Neutrophil (primary cell): Measurements from ENCODE around the gene OR51B2.

ENCODE experiments used
- H3K27ac ChIP-seq: fragments of 200-600 bp; sonication (generic); 2 replicates; pipeline ENCODE4 v1.5.1; 2016; ENCODE audit warnings: mild to moderate bottlenecking, moderate library complexity
- H3K27me3 ChIP-seq: fragments of 200-600 bp; sonication (generic); 2 replicates; pipeline ENCODE4 v1.6.0; 2016; ENCODE audit warnings: mild to moderate bottlenecking
- H3K36me3 ChIP-seq: fragments of 200-600 bp; sonication (generic); 2 replicates; pipeline ENCODE4 v1.5.1; 2017
- H3K4me1 ChIP-seq, 2 experiments: fragments of 200-600 bp in 1 of 2; sonication (generic) in 1 of 2; 1 replicate in 1 of 2; 2 replicates in 1 of 2; pipeline versions ENCODE4 v1.5.1 to v1.6.1; 2013 to 2016; ENCODE audit warnings: low read depth in 1 of 2, low read length in 1 of 2, mild to moderate bottlenecking in 1 of 2, moderate library complexity in 1 of 2; ENCODE audit not compliant: control insufficient read depth in 1 of 2, insufficient read depth in 1 of 2
- H3K4me3 ChIP-seq, 2 experiments: fragments of 200-600 bp in 1 of 2; sonication (generic) in 1 of 2; 1 replicate in 1 of 2; 2 replicates in 1 of 2; pipeline ENCODE4 v1.5.1; 2013 to 2016; ENCODE audit warnings: low read depth in 1 of 2, low read length in 1 of 2, mild to moderate bottlenecking in 1 of 2, moderate library complexity in 1 of 2
- H3K9me3 ChIP-seq: fragments of 200-600 bp; sonication (generic); 2 replicates; pipeline ENCODE4 v1.5.1; 2016
- TF ChIP-seq, protein P1 (sequence below): fragments of 200-600 bp; sonication (generic); IDR thresholded peaks from 2 replicates; pipeline ENCODE4 v1.5.1; 2016; ENCODE audit warnings: antibody characterized with exemption

The OR51B2 gene

DNA sequence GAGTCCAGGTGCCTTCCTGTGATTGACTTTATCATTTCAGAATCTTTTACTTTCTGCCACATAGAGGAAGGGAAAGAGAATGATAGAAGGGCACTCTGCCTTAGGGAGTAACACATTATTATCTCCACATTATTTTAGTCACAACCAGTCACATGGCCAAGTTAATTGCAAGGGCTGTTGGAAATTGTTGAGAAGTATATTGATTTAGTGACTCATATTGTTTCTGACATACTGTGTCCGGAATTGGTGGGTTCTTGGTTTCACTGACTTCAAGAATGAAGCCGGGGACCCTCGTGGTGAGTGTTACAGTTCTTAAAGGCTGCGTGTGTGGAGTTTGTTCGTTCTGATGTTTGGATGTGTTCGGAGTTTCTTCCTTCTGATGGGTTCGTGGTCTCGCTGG is 31.1 kb downstream of the OR51B2 start:
- no peaks in the 10 kb centered on the region for H3K36me3 ChIP-seq
- H3K27ac ChIP-seq, result no peak overlapping the region
- H3K27me3 ChIP-seq, result no peaks in the 10 kb centered on the region
- no peaks in the 10 kb centered on the region for H3K4me1 ChIP-seq
- H3K4me3 ChIP-seq, result no peak overlapping the region
- TF ChIP-seq, protein P1, sequence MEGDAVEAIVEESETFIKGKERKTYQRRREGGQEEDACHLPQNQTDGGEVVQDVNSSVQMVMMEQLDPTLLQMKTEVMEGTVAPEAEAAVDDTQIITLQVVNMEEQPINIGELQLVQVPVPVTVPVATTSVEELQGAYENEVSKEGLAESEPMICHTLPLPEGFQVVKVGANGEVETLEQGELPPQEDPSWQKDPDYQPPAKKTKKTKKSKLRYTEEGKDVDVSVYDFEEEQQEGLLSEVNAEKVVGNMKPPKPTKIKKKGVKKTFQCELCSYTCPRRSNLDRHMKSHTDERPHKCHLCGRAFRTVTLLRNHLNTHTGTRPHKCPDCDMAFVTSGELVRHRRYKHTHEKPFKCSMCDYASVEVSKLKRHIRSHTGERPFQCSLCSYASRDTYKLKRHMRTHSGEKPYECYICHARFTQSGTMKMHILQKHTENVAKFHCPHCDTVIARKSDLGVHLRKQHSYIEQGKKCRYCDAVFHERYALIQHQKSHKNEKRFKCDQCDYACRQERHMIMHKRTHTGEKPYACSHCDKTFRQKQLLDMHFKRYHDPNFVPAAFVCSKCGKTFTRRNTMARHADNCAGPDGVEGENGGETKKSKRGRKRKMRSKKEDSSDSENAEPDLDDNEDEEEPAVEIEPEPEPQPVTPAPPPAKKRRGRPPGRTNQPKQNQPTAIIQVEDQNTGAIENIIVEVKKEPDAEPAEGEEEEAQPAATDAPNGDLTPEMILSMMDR, result no peak
- H3K9me3 ChIP-seq, result no peaks in the 10 kb centered on the region

DNA sequence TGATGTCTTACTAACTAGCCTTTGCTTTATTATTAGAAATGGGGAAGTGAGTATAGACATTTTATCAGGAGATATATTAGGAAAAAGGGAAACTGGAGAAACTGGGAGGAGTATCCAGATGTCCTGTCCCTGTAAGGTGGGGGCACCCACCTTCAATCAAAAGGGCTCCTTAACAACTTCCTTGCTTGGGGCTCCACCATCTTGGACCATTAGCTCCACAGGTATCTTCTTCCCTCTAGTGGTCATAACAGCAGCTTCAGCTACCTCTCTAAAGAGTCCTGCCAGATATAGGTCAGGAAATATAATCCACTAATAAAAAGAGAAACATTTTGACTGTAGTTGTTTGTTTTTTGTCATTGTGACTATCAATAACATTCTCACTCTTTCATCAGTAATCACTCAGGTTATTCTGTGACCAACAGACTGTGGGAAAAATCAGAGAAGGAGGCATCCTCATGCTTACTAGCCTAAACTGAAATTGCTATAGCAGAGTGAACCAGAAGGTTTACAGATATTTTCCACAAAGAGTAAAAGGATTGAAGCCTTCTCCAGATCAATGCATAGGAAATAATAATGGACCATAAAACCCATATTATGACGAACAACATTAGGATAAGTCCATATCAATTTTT is 32.8 kb downstream of the OR51B2 start:
- Histone ChIP-seq H3K9me3 (no peaks in the 10 kb centered on the region), H3K27ac (no peak overlapping the region), H3K36me3 (no peaks in the 10 kb centered on the region), H3K4me3 (no peak overlapping the region), H3K4me1 (no peaks in the 10 kb centered on the region), H3K27me3 (no peaks in the 10 kb centered on the region)
- TF ChIP-seq, protein P1, result no peak

GRCh38 chr11:5290106-5290505 is 34.0 kb downstream of the OR51B2 start:
- no peak overlapping the region for H3K27ac ChIP-seq
- H3K4me1 ChIP-seq, result no peaks in the 10 kb centered on the region
- no peaks in the 10 kb centered on the region for H3K36me3 ChIP-seq

GRCh38 chr11:5289696-5290095 is 34.4 kb downstream of the OR51B2 start:
- H3K36me3 ChIP-seq, result no peaks in the 10 kb centered on the region
- H3K27ac ChIP-seq, result no peak overlapping the region
- no peak overlapping the region for H3K4me3 ChIP-seq
- TF ChIP-seq, protein P1, result no peak
- no peaks in the 10 kb centered on the region for H3K9me3 ChIP-seq
- no peaks in the 10 kb centered on the region for H3K27me3 ChIP-seq
- no peaks in the 10 kb centered on the region for H3K4me1 ChIP-seq

More at GRCh38 chr11:5290106-5290505, 34.0 kb downstream of the OR51B2 start:
- H3K9me3 ChIP-seq, result no peaks in the 10 kb centered on the region
- TF ChIP-seq, protein P1, result no peak
- no peaks in the 10 kb centered on the region for H3K27me3 ChIP-seq
- no peak overlapping the region for H3K4me3 ChIP-seq

GRCh38 chr11:5288906-5289550 is 35.1 kb downstream of the OR51B2 start:
- no peak overlapping the region for H3K4me3 ChIP-seq
- no peak overlapping the region for H3K27ac ChIP-seq
- no peaks in the 10 kb centered on the region for H3K4me1 ChIP-seq
- no peaks in the 10 kb centered on the region for H3K27me3 ChIP-seq
- H3K36me3 ChIP-seq, result no peaks in the 10 kb centered on the region
- no peaks in the 10 kb centered on the region for H3K9me3 ChIP-seq
- TF ChIP-seq, protein P1, result no peak
